NB4 (cell line): ENCODE results near the gene CNPY1.

Experiments used
- CTCF ChIP-seq: IDR thresholded peaks from one replicate; pipeline ENCODE4 v1.5.1; 2012; ENCODE audit warnings: low read depth, low read length
- POLR2A ChIP-seq: IDR thresholded peaks from 2 replicates; pipeline ENCODE4 v1.6.1; 2011; ENCODE audit warnings: mild to moderate bottlenecking; ENCODE audit not compliant: insufficient read length; ENCODE audit errors: extremely low read depth

- no peak for TF ChIP-seq CTCF
- no peak for TF ChIP-seq POLR2A
These were observed 54.5 kb downstream of the CNPY1 start for GRCh38 chr7:155491812-155492211.
